Panc1 (cell line): ENCODE results near the gene RIMBP2.

Experiments used
- TF ChIP-seq, protein P1 (sequence below): fragments of 450-650 bp; IDR thresholded peaks from 2 replicates; pipeline ENCODE4 v1.5.1; 2017; ENCODE audit warnings: mild to moderate bottlenecking
- TF ChIP-seq, protein P2 (sequence below), 2 experiments: IDR thresholded peaks; 2 replicates each; pipeline ENCODE4 v1.6.1; 2011 to 2012; ENCODE audit warnings: low read depth in 2 of 2, control low read depth in 1 of 2, low read length in 1 of 2, mild to moderate bottlenecking in 1 of 2, moderate library complexity in 1 of 2; ENCODE audit not compliant: insufficient read depth in 1 of 2

DNA sequence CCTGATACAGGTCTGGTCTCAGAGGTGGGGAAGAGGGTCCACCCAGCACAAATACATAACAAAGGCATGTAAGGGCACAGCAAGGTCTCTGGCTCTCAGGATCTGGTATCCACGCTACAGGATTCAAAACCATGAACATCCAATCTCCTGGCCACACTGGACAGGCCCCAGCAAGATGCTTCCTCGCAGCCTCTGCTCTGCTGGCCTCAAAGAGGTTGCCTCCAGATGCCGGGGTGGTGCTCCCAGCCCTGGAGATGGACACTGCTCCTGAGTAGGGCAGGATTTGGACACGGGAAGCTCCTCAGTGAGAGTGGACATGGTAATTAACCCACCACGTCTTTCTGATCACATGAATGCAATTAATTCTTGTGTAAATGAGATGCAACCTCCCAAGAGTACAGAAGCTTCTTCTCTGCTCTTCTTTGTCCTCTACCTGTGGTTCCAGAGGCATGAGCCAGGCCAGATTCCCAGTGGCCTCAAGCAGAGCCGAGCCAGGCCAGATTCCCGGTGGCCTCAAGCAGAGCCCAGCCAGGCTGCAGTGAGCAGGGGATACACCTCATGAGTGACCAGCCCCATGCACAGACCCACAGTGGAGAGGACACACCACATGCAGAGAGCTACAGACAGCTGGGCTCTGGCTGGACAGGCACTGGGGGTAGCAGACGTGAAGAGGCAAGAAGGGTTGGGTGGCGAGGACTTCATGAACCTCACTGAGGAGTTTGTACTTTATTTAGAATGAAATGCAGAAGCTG lies 192.1 kb downstream of the RIMBP2 start:
- TF ChIP-seq, protein P1, sequence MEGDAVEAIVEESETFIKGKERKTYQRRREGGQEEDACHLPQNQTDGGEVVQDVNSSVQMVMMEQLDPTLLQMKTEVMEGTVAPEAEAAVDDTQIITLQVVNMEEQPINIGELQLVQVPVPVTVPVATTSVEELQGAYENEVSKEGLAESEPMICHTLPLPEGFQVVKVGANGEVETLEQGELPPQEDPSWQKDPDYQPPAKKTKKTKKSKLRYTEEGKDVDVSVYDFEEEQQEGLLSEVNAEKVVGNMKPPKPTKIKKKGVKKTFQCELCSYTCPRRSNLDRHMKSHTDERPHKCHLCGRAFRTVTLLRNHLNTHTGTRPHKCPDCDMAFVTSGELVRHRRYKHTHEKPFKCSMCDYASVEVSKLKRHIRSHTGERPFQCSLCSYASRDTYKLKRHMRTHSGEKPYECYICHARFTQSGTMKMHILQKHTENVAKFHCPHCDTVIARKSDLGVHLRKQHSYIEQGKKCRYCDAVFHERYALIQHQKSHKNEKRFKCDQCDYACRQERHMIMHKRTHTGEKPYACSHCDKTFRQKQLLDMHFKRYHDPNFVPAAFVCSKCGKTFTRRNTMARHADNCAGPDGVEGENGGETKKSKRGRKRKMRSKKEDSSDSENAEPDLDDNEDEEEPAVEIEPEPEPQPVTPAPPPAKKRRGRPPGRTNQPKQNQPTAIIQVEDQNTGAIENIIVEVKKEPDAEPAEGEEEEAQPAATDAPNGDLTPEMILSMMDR = no peak
- TF ChIP-seq, protein P2, sequence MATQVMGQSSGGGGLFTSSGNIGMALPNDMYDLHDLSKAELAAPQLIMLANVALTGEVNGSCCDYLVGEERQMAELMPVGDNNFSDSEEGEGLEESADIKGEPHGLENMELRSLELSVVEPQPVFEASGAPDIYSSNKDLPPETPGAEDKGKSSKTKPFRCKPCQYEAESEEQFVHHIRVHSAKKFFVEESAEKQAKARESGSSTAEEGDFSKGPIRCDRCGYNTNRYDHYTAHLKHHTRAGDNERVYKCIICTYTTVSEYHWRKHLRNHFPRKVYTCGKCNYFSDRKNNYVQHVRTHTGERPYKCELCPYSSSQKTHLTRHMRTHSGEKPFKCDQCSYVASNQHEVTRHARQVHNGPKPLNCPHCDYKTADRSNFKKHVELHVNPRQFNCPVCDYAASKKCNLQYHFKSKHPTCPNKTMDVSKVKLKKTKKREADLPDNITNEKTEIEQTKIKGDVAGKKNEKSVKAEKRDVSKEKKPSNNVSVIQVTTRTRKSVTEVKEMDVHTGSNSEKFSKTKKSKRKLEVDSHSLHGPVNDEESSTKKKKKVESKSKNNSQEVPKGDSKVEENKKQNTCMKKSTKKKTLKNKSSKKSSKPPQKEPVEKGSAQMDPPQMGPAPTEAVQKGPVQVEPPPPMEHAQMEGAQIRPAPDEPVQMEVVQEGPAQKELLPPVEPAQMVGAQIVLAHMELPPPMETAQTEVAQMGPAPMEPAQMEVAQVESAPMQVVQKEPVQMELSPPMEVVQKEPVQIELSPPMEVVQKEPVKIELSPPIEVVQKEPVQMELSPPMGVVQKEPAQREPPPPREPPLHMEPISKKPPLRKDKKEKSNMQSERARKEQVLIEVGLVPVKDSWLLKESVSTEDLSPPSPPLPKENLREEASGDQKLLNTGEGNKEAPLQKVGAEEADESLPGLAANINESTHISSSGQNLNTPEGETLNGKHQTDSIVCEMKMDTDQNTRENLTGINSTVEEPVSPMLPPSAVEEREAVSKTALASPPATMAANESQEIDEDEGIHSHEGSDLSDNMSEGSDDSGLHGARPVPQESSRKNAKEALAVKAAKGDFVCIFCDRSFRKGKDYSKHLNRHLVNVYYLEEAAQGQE (IDR thresholded peaks at IDR 0.05; ENCODE audit: insufficient read depth in 1 of 2, low read depth in 2 of 2, low read length in 1 of 2) = no peak
